ENCODE measurements around the gene SGPP2. TPM values are rescaled to one million over a fixed set of nuclear protein-coding genes. Genes with fewer than 3 reads are reported as not detected.

The SGPP2 gene
- total RNA-seq, 1 donor from 2014 or later, result not detected

GRCh38 chr2:222494104-222494739, 69.9 kb downstream of the SGPP2 start:
- H3K27ac Mint-ChIP-seq (ENCODE audit: unreplicated experiment), result no peak overlapping the region

DNA sequence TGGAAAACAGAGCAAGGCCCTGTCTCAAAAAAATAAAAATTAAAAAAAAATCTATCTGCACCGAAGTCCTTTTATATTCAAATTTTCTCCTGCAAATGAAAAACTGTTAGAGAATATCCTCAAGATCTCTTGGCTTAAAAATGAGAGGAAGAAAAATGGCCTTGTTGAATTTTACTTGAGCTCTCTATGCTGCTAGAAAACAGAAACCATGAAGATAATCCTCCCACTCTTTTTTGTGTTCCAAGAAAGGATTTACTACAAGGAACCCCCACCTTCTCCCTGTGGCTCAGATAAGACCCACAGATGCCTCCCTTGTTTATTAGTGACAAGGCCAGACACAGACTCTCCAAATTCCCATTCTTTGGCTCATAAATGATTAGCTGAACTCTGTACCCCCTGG, 71.0 kb downstream of the SGPP2 start:
- H3K4me3 Mint-ChIP-seq (ENCODE audit: unreplicated experiment), result no peak overlapping the region
- no peak overlapping the region for H3K27ac Mint-ChIP-seq (ENCODE audit: unreplicated experiment)
- H3K9me3 Mint-ChIP-seq (ENCODE audit: unreplicated experiment), result no peaks in the 10 kb centered on the region
- H3K36me3 Mint-ChIP-seq (ENCODE audit: unreplicated experiment), result no peaks in the 10 kb centered on the region
- DNase-seq (ENCODE audit: extremely low spot score, unreplicated experiment), result no peak
- no peaks in the 10 kb centered on the region for H3K4me1 Mint-ChIP-seq (ENCODE audit: unreplicated experiment)
- TF ChIP-seq, protein P1, sequence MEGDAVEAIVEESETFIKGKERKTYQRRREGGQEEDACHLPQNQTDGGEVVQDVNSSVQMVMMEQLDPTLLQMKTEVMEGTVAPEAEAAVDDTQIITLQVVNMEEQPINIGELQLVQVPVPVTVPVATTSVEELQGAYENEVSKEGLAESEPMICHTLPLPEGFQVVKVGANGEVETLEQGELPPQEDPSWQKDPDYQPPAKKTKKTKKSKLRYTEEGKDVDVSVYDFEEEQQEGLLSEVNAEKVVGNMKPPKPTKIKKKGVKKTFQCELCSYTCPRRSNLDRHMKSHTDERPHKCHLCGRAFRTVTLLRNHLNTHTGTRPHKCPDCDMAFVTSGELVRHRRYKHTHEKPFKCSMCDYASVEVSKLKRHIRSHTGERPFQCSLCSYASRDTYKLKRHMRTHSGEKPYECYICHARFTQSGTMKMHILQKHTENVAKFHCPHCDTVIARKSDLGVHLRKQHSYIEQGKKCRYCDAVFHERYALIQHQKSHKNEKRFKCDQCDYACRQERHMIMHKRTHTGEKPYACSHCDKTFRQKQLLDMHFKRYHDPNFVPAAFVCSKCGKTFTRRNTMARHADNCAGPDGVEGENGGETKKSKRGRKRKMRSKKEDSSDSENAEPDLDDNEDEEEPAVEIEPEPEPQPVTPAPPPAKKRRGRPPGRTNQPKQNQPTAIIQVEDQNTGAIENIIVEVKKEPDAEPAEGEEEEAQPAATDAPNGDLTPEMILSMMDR (IDR thresholded peaks at IDR 0.05), result no peak
- H3K27me3 Mint-ChIP-seq (ENCODE audit: unreplicated experiment), result peaks cover 2% of the 10 kb centered on the region

More at GRCh38 chr2:222494104-222494739, 69.9 kb downstream of the SGPP2 start:
- TF ChIP-seq, protein P1 (IDR thresholded peaks at IDR 0.05), result no peak
- DNase-seq (ENCODE audit: extremely low spot score, unreplicated experiment), result no peak
- Mint-ChIP-seq H3K4me1 (ENCODE audit: unreplicated experiment) (no peaks in the 10 kb centered on the region), H3K36me3 (ENCODE audit: unreplicated experiment) (no peaks in the 10 kb centered on the region), H3K27me3 (ENCODE audit: unreplicated experiment) (peaks cover under 1% of the 10 kb centered on the region), H3K4me3 (ENCODE audit: unreplicated experiment) (no peak overlapping the region), H3K9me3 (ENCODE audit: unreplicated experiment) (no peaks in the 10 kb centered on the region)

- TF ChIP-seq, protein P1 (IDR thresholded peaks at IDR 0.05), result no peak
- Mint-ChIP-seq H3K4me3 (ENCODE audit: unreplicated experiment) (no peak overlapping the region), H3K4me1 (ENCODE audit: unreplicated experiment) (no peaks in the 10 kb centered on the region), H3K36me3 (ENCODE audit: unreplicated experiment) (no peaks in the 10 kb centered on the region), H3K27me3 (ENCODE audit: unreplicated experiment) (peaks cover 11% of the 10 kb centered on the region), H3K9me3 (ENCODE audit: unreplicated experiment) (no peaks in the 10 kb centered on the region), H3K27ac (ENCODE audit: unreplicated experiment) (no peak overlapping the region)
- no peak for DNase-seq (ENCODE audit: extremely low spot score, unreplicated experiment)
Observed at GRCh38 chr2:222499226-222499625, 74.9 kb downstream of the SGPP2 start.

GRCh38 chr2:222504191-222504590, 79.8 kb downstream of the SGPP2 start:
- TF ChIP-seq, protein P1 (IDR thresholded peaks at IDR 0.05), result no peak
- Mint-ChIP-seq H3K4me3 (ENCODE audit: unreplicated experiment) (no peak overlapping the region), H3K9me3 (ENCODE audit: unreplicated experiment) (no peaks in the 10 kb centered on the region), H3K27me3 (ENCODE audit: unreplicated experiment) (peaks cover 35% of the 10 kb centered on the region), H3K4me1 (ENCODE audit: unreplicated experiment) (no peaks in the 10 kb centered on the region), H3K36me3 (ENCODE audit: unreplicated experiment) (no peaks in the 10 kb centered on the region), H3K27ac (ENCODE audit: unreplicated experiment) (no peak overlapping the region)
- no peak for DNase-seq (ENCODE audit: extremely low spot score, unreplicated experiment)

- Mint-ChIP-seq H3K4me1 (ENCODE audit: unreplicated experiment) (no peaks in the 10 kb centered on the region), H3K36me3 (ENCODE audit: unreplicated experiment) (no peaks in the 10 kb centered on the region), H3K27me3 (ENCODE audit: unreplicated experiment) (peaks cover 34% of the 10 kb centered on the region), H3K4me3 (ENCODE audit: unreplicated experiment) (no peak overlapping the region), H3K27ac (ENCODE audit: unreplicated experiment) (no peak overlapping the region), H3K9me3 (ENCODE audit: unreplicated experiment) (no peaks in the 10 kb centered on the region)
- TF ChIP-seq, protein P1 (IDR thresholded peaks at IDR 0.05), result no peak
- DNase-seq (ENCODE audit: extremely low spot score, unreplicated experiment), result no peak
Observed at GRCh38 chr2:222504719-222505118, 80.4 kb downstream of the SGPP2 start.

Data from osteocyte (in vitro differentiated cells).